GM11168 (cell line): ENCODE measurements around the gene SEMA6B.

Experiments used
- in situ Hi-C: fragments of 300-500 bp; cut with MboI; formaldehyde crosslinking; loops from one replicate; pipeline ENCODE4 v1.12.0; 2022; ENCODE audit warnings: low sequenced_read_pairs; ENCODE audit not compliant: unreplicated experiment

Gene SEMA6B

GRCh38 chr19:4500841-4501591 is 58.5 kb downstream of the SEMA6B start:
- in situ Hi-C loops = no loop called here

GRCh38 chr19:4499855-4500254 is 59.6 kb downstream of the SEMA6B start:
- in situ Hi-C loops = no loop called here

- in situ Hi-C loops = no loop called here
Measured at GRCh38 chr19:4499318-4499717, 60.2 kb downstream of the SEMA6B start.

GRCh38 chr19:4498694-4499093 is 60.8 kb downstream of the SEMA6B start:
- in situ Hi-C loops = no loop called here

- in situ Hi-C loops = no loop called here
Measured at GRCh38 chr19:4497770-4498389, 61.6 kb downstream of the SEMA6B start.

GRCh38 chr19:4496304-4496703 is 63.2 kb downstream of the SEMA6B start:
- in situ Hi-C loops = no loop called here

- in situ Hi-C loops = no loop called here
Measured at GRCh38 chr19:4495471-4495870, 64.0 kb downstream of the SEMA6B start.

GRCh38 chr19:4494691-4495064 is 64.8 kb downstream of the SEMA6B start:
- in situ Hi-C loops = no loop called here

GRCh38 chr19:4493929-4494690 is 65.4 kb downstream of the SEMA6B start:
- in situ Hi-C loops = no loop called here

- in situ Hi-C loops = no loop called here
Measured at GRCh38 chr19:4493104-4493928, 66.2 kb downstream of the SEMA6B start.
